GM23338 (cell line): ENCODE data around the gene LOC101059915.

ENCODE experiments used
- ATAC-seq: fragments of 200-7000 bp; cut with Tn5 transposase; 3 replicates; pipeline ENCODE4 v1.9.1; 2020
- DNase-seq: peaks from one replicate; pipeline ENCODE4 v3.0.0-alpha.2; 2015; ENCODE audit warnings: low spot score
- H2AFZ ChIP-seq: fragments of 200-600 bp; sonication (generic); 2 replicates; pipeline ENCODE4 v1.8.0; 2016; ENCODE audit warnings: antibody characterized with exemption, mild to moderate bottlenecking, moderate library complexity
- H3F3A ChIP-seq: fragments of 200-600 bp; sonication (generic); replicated peaks from 2 replicates; pipeline ENCODE4 v1.8.0; 2017; ENCODE audit warnings: antibody characterized with exemption, mixed run types, low read depth
- H3K27ac ChIP-seq: fragments of 200-600 bp; sonication (generic); 2 replicates; pipeline ENCODE4 v1.6.1; 2016; ENCODE audit warnings: low read depth
- H3K27me3 ChIP-seq: fragments of 200-600 bp; sonication (generic); 2 replicates; pipeline ENCODE4 v1.8.0; 2016; ENCODE audit warnings: mild to moderate bottlenecking, mixed run types, moderate library complexity; ENCODE audit not compliant: insufficient read depth
- H3K36me3 ChIP-seq: fragments of 200-600 bp; sonication (generic); 2 replicates; pipeline ENCODE4 v1.8.0; 2016; ENCODE audit warnings: mild to moderate bottlenecking; ENCODE audit not compliant: insufficient read depth
- H3K4me1 ChIP-seq: fragments of 200-600 bp; sonication (generic); 2 replicates; pipeline ENCODE4 v1.8.0; 2016; ENCODE audit warnings: mild to moderate bottlenecking, moderate library complexity; ENCODE audit not compliant: insufficient read depth
- H3K4me2 ChIP-seq: fragments of 200-600 bp; sonication (generic); 2 replicates; pipeline ENCODE4 v1.7.1; 2017; ENCODE audit warnings: mixed run types
- H3K4me3 ChIP-seq: fragments of 200-600 bp; sonication (generic); 2 replicates; pipeline ENCODE4 v1.6.1; 2016; ENCODE audit warnings: mixed run types
- H3K79me2 ChIP-seq: fragments of 200-600 bp; sonication (generic); replicated peaks from 2 replicates; pipeline ENCODE4 v1.8.0; 2017; ENCODE audit warnings: mild to moderate bottlenecking; ENCODE audit not compliant: insufficient read depth
- H3K9me2 ChIP-seq: fragments of 200-600 bp; sonication (generic); 2 replicates; pipeline ENCODE4 v1.8.0; 2017; ENCODE audit not compliant: insufficient read depth
- H4K20me1 ChIP-seq: fragments of 200-600 bp; sonication (generic); replicated peaks from 2 replicates; pipeline ENCODE4 v1.8.0; 2017; ENCODE audit warnings: mild to moderate bottlenecking; ENCODE audit not compliant: insufficient read depth
- H3K27ac Mint-ChIP-seq: 2 replicates; pipeline ENCODE4 v1.8.0; 2020; ENCODE audit warnings: inconsistent platforms, mild to moderate bottlenecking, moderate library complexity, mixed read lengths
- H3K27me3 Mint-ChIP-seq: 3 replicates; pipeline ENCODE4 v1.8.0; 2022; ENCODE audit warnings: low read depth, mild to moderate bottlenecking, moderate library complexity, mixed read lengths, inconsistent platforms; ENCODE audit not compliant: insufficient read depth, poor library complexity
- H3K36me3 Mint-ChIP-seq: 3 replicates; pipeline ENCODE4 v1.8.0; 2021; ENCODE audit warnings: low read depth, mild to moderate bottlenecking, inconsistent platforms, moderate library complexity, mixed read lengths
- H3K4me1 Mint-ChIP-seq: 3 replicates; pipeline ENCODE4 v1.8.0; 2020; ENCODE audit warnings: mild to moderate bottlenecking, inconsistent platforms, mixed read lengths
- H3K4me3 Mint-ChIP-seq: 3 replicates; pipeline ENCODE4 v1.8.0; 2021; ENCODE audit warnings: moderate library complexity, mild to moderate bottlenecking, inconsistent platforms, mixed read lengths
- H3K9me3 Mint-ChIP-seq: 3 replicates; pipeline ENCODE4 v1.8.0; 2020; ENCODE audit warnings: moderate library complexity, mild to moderate bottlenecking, inconsistent platforms, mixed read lengths
- CREB1 ChIP-seq: fragments of 250-450 bp; sonication (Bioruptor Pico); IDR thresholded peaks from 2 replicates; pipeline ENCODE4 v1.5.0; 2020; ENCODE audit warnings: low read depth, mild to moderate bottlenecking, moderate library complexity
- CTCF ChIP-seq, 2 experiments: fragments of 200-600 bp in 1 of 2; sonication (generic) in 1 of 2; conservative IDR thresholded peaks; 2 replicates each; pipeline versions ENCODE4 v1.5.1 to v1.6.1; 2016 to 2017; ENCODE audit warnings: antibody characterized with exemption in 2 of 2, low read depth in 2 of 2, mild to moderate bottlenecking in 2 of 2, moderate library complexity in 1 of 2
- ETS1 ChIP-seq: IDR thresholded peaks from 2 replicates; pipeline ENCODE4 v1.6.1; 2016; ENCODE audit warnings: antibody characterized with exemption
- EZH2 ChIP-seq: fragments of 200-600 bp; sonication (generic); IDR thresholded peaks from one replicate; pipeline ENCODE4 v1.8.0; 2017; ENCODE audit warnings: antibody characterized with exemption, mild to moderate bottlenecking, low read depth; ENCODE audit not compliant: unreplicated experiment
- EZH2phosphoT487 ChIP-seq: fragments of 200-600 bp; sonication (generic); IDR thresholded peaks from one replicate; pipeline ENCODE4 v1.8.1; 2018; ENCODE audit warnings: antibody characterized with exemption; ENCODE audit not compliant: unreplicated experiment
- JUNB ChIP-seq: IDR thresholded peaks from one replicate; pipeline ENCODE4 v1.6.1; 2016; ENCODE audit warnings: antibody characterized with exemption; ENCODE audit not compliant: unreplicated experiment
- NANOG ChIP-seq: IDR thresholded peaks from 2 replicates; pipeline ENCODE4 v1.6.1; 2016; ENCODE audit warnings: antibody characterized with exemption, borderline replicate concordance
- POLR2AphosphoS5 ChIP-seq: IDR thresholded peaks from 2 replicates; pipeline ENCODE4 v1.6.1; 2016; ENCODE audit warnings: antibody characterized with exemption, low read depth
- REST ChIP-seq: IDR thresholded peaks from one replicate; pipeline ENCODE4 v1.6.1; 2018; ENCODE audit warnings: antibody characterized with exemption; ENCODE audit not compliant: unreplicated experiment
- STAT1 ChIP-seq: IDR thresholded peaks from one replicate; pipeline ENCODE4 v1.6.1; 2016; ENCODE audit warnings: antibody characterized with exemption; ENCODE audit not compliant: unreplicated experiment
- ZNF114 ChIP-seq: fragments of 250-450 bp; sonication (Bioruptor Pico); IDR thresholded peaks from 2 replicates; pipeline ENCODE4 v1.5.0; 2020; ENCODE audit warnings: mild to moderate bottlenecking, moderate library complexity
- ZNF331 ChIP-seq: fragments of 250-450 bp; sonication (Bioruptor Pico); IDR thresholded peaks from 2 replicates; pipeline ENCODE4 v1.5.0; 2020; ENCODE audit warnings: low read depth, mild to moderate bottlenecking, moderate library complexity
- ZNF462 ChIP-seq: fragments of 250-450 bp; sonication (Bioruptor Pico); IDR thresholded peaks from 2 replicates; pipeline ENCODE4 v1.5.0; 2020; ENCODE audit warnings: mild to moderate bottlenecking, moderate library complexity

Gene LOC101059915

GRCh38 chrX:71626576-71626975 lies 40.8 kb upstream of the LOC101059915 start:
- Histone ChIP-seq H3K36me3 (no peaks in the 10 kb centered on the region), H3K9me2 (no peaks in the 10 kb centered on the region), H3K27me3 (no peaks in the 10 kb centered on the region), H3K27ac (no peak overlapping the region), H4K20me1 (no peaks in the 10 kb centered on the region), H3F3A (no peaks in the 10 kb centered on the region), H3K4me2 (no peak overlapping the region), H3K4me1 (no peaks in the 10 kb centered on the region), H3K79me2 (no peaks in the 10 kb centered on the region), H2AFZ (no peak overlapping the region), H3K4me3 (no peak overlapping the region)
- Mint-ChIP-seq H3K36me3 (no peaks in the 10 kb centered on the region), H3K4me3 (no peak overlapping the region), H3K9me3 (no peaks in the 10 kb centered on the region), H3K27ac (no peak overlapping the region), H3K4me1 (peaks cover 3% of the 10 kb centered on the region; the same call in 1 of the 3 replicates), H3K27me3 (no peaks in the 10 kb centered on the region)
- TF ChIP-seq CTCF (conservative IDR thresholded peaks at IDR 0.05; ENCODE audit: low read depth in 2 of 2): no peak
- no peak for TF ChIP-seq EZH2
- no peak for TF ChIP-seq ETS1
- TF ChIP-seq REST: no peak
- no peak for TF ChIP-seq ZNF114 (CRISPR knock-in tag)
- TF ChIP-seq ZNF331 (CRISPR knock-in tag): no peak
- no peak for TF ChIP-seq EZH2phosphoT487
- TF ChIP-seq STAT1: no peak
- TF ChIP-seq ZNF462 (CRISPR knock-in tag): no peak
- TF ChIP-seq POLR2AphosphoS5: no peak
- TF ChIP-seq CREB1 (CRISPR knock-in tag): no peak
- no peak for TF ChIP-seq JUNB
- TF ChIP-seq NANOG: no peak
- ATAC-seq: no peak
- DNase-seq: no peak
